Measurements from ENCODE around the gene ETV4. TPM values are rescaled to one million over a fixed set of nuclear protein-coding genes. Genes with fewer than 3 reads are reported as not detected.

ETV4 gene
- 10.9 and 17.0 TPM in 2 replicates for total RNA-seq

GRCh38 chr17:43546319-43547188 lies at the start of gene ETV4:
ETV4 (minus strand) TSS chr17:43546340; CDS start chr17:43545617, 723 bp downstream.

GRCh38 chr17:43483674-43484551 lies 62.2 kb downstream of the ETV4 start, which contains the start of gene DHX8:
DHX8 (plus strand) TSS chr17:43483975; CDS start chr17:43484038, 63 bp downstream.

Other genes starting within 250 kb of the ETV4 start
- 19.5 and 23.2 TPM in 2 replicates for gene ARL4D, start 147.3 kb downstream of the ETV4 start, total RNA-seq
- gene DHX8, start 62.4 kb downstream of the ETV4 start, total RNA-seq: 22.6 and 37.1 TPM in 2 replicates
- 0.54 TPM in 1 of 2 replicates, not detected in the other for gene MEOX1, start 115.6 kb upstream of the ETV4 start, total RNA-seq
- gene SOST, start 212.5 kb upstream of the ETV4 start, total RNA-seq: not detected in 2 replicates
- 32.9 and 42.4 TPM in 2 replicates for gene DUSP3, start 232.6 kb upstream of the ETV4 start, total RNA-seq
- not detected in 2 replicates for gene CFAP97D1, start 234.1 kb upstream of the ETV4 start, total RNA-seq

Measured in cardiac atrium fibroblast (primary cell).